Measurements from ENCODE around the gene PLEKHG7.

DNA sequence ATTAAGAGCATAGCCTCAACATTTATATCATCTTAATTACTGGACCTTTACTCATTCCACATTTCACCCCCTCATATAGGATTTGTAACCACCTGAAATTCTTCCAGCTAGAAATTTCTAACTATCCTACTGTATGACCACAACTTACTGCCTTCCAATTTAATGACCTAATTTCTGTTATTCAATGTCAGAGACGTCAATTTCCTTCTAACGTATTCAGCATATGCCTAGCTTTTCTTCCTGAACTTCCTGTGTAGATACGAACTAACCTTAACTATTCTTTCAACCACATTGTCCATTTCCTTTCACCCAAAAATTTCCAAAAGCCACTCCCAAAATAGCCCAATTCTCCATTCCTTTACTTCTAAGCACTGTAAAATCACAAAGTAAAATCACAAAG, 118.4 kb downstream of the PLEKHG7 start:
- TF ChIP-seq, protein P1, sequence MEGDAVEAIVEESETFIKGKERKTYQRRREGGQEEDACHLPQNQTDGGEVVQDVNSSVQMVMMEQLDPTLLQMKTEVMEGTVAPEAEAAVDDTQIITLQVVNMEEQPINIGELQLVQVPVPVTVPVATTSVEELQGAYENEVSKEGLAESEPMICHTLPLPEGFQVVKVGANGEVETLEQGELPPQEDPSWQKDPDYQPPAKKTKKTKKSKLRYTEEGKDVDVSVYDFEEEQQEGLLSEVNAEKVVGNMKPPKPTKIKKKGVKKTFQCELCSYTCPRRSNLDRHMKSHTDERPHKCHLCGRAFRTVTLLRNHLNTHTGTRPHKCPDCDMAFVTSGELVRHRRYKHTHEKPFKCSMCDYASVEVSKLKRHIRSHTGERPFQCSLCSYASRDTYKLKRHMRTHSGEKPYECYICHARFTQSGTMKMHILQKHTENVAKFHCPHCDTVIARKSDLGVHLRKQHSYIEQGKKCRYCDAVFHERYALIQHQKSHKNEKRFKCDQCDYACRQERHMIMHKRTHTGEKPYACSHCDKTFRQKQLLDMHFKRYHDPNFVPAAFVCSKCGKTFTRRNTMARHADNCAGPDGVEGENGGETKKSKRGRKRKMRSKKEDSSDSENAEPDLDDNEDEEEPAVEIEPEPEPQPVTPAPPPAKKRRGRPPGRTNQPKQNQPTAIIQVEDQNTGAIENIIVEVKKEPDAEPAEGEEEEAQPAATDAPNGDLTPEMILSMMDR (IDR thresholded peaks at IDR 0.05) = no peak
- no peak for TF ChIP-seq EZH2 (IDR thresholded peaks at IDR 0.05; ENCODE audit: borderline replicate concordance, insufficient read depth, low read depth, low read length, poor library complexity, severe bottlenecking)

Measured in B cell (primary cell).